Measurements from ENCODE around the gene IL37.
"Not testable (repeated sequence)": the region's sequence is repeated elsewhere in the genome, so short reads cannot be mapped to it uniquely, and the experiment has no call there.

The IL37 gene

DNA sequence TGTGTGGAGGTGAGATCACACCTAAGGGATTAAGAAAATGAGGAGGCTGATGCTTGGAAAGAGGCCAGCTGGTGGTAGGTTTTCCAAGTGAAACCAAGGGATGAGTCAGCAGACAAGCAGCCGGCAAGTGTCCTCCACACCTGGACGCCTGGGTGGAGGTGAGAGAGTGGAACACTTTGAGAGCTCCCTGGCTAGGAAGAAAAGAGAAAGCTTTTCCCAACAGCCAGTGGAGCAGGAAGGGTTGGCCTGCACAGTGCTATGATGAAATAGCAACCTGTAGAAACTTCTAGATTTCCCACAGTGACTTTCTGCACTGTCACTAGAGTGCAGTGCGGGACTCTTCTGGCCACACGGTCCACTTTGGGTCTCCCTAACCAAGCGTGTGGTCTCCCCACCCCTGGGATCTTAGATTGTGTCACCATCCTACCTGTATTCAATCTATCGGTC lies 19.6 kb upstream of the IL37 start:
- no peak for DNase-seq

DNA sequence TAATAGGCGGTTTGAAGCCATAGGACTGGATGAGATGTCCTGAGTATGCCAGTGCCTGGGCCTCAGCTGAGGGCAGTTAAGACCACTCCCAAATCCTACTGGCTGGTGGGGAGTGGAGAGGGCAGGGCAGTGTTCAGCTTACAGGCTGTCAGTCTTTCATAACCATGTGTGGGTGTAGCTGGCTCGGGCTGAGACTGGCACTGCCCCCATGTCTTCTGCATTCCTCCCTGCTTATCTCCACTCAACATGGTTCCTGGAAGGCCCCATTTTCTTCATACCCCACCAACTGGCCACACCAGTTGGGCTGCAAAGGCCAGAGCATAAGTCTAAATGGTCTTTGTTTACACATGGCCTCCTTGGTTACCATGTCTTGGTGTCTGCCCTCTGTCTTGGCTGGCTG lies 17.2 kb upstream of the IL37 start:
- DNase-seq = no peak

DNA sequence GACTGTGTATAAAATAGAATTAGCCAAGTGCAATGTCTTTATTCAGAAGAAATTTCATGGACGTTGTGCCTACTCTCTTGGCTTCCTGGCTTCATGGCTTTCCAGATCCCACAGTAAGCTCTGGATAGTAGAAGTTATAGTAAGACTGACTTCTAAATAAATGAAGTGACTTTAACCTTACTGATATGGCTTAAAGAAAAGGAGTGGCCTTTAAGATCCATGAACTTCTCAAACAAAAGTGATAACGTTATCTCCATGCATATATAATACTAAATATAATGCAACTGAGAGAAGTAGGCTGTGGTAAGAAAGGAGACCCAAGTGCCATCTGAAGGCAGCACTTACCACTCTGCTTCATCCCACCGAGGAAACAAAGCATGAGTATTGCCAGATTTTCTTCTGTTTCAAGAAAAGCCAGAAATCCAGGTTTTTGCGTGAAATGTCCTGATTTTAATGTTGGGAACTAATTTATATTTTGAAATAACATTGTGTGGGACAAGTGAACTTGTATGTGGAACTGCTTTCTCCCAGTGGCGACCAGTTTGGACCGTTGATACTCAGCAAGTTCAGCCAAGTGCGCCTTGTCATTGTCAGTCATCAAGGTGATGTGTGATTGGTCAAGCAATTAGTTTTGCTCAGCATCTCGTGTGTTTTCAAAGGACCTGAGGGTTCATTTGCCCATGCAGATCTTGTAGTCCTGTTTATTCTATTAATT lies 13.9 kb upstream of the IL37 start:
- DNase-seq = no peak

DNA sequence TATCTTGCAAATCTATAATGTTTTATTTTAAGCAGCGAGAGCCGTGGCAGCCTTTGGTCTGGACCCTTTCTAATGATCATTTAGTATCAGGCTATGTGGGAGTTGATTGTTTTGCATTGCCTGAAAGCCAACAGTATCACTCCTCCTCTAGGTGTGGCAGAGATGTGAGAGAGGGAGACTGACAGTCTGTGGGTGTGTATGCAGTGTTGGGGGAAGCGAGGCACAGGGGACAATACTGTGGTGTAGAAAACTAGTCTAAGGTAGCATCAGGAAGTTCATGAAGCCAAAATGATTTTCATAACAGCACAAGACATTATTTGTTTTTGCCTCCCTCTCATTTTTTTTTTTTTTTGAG lies 13.4 kb upstream of the IL37 start:
- DNase-seq = no peak

DNA sequence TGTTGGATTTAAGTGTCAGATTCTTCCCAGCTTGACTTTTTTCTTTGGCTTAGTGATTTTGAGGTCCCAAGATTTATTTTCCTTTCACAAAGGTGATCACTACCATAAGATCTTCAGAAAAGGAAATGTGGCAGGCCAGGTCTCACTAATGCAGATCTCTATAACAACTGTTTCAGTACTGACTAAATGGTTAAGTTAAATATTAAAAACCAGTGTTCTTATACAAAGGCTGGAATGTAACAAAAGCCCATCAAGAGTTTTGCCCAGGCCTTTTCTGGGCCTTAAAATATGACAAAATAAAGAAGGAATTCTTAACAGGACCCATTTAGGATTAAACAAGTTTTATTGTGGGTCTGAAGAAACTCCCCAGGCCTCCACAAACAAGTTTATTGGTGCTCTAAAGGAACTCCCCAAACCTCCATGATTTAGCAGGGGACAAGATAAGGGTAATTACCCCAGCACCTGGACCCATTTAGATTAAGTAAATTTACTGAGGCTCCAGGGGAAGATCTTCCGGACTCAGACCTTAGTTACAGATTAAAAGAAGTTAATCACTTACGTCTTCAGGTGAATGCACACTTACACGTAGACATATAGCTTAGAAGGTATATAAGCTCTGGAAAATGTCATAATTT lies 9.4 kb upstream of the IL37 start:
- DNase-seq = not testable (repeated sequence)

DNA sequence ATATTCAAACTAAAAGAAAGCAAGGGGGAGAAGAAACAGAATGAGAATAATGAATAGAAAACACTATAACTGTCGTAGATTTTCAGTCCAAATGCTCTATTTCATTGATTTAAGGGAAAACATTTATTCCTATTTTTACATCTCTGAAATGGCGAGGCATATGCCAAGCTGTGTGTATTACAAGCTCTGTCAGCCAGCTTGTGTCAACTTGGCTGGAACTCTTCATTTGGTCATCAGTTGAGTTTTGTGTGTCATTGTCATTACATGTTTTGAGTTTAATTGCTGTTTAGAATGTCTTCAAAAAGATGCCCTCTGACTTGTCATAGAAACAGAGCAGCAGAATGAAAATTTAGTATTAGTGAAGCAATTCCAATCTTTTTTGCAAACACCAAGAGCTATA lies 8.1 kb upstream of the IL37 start:
- no peak for DNase-seq

DNA sequence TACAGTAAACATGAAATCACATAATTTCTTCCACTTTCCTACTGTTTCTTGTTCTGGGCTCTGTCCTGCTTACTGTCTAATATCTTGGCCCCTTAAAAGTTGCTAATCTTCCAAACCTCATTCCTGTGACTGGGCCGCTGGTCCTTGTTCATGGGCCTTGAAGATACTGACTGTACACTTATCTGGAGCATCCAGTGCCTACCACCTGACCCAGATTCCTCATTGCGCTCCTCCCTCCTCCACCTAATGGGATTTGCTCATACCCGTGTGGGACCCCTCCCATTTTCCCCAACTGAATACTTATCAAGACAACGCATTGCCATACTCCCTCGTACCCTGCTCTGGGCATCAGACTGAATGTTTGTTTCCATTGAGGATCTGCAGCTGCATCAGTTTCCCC lies 6.1 kb upstream of the IL37 start:
- no peak for DNase-seq

DNA sequence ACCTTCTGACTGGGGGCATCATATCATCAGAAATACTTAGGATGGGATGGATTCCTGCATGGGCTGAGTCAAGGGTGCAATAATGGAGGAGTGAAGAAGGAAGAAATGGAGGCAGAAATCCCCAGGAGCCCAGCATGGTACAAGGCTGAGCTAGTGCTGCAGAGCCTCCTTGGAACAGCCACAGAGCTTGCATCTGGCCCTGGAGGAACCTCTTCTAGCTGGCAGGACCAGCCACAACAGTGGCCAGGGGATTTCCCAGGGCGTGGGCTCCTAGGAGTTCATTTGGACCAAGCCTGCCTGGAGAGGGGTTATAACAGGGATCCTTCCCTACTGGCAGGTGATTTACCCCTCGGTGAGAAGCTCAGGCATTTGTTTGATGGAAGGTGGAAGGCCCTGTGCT lies 4.7 kb upstream of the IL37 start:
- no peak for DNase-seq

DNA sequence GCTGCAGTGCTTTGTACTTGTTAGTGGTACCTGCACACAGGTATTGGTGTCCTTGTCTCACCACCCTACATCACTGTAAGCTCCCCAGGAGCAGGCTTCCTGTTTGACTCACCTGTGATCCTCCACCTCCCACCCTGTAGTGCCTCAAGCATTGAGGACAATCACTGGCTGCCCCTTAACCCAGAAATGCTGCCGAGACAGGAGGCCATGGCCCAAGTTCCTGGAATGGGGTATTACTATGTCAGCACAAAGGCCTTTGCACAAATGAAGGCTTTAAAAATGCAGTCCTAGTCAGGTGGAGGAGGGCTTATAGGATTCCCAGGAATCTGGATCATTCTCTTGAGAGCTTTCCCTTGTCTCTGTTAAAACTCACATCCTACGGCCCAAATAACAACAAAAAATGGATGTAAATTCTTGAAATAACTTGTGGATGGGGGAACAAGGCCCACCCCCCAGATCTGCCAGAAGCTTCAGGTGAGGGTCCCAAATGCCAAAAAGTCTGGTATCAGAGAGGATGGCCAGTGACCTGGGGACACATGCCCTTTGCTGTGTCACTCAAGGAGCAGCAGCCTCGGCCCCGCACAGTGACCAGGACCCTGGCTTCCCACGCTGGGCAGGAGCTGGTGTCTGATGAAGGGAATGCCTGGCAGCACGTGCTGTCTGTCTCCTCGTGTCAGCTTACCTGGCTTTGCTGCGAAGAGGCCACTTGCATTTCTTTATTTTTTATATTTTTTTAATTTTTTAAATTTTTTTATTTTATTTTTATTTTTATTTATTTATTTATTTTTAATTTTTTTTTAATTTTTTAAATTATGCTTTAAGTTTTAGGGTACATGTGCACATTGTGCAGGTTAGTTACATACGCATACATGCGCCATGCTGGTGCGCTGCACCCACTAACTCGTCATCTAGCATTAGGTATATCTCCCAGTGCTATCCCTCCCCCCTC lies 3.7 kb upstream of the IL37 start:
- no peak for DNase-seq

DNA sequence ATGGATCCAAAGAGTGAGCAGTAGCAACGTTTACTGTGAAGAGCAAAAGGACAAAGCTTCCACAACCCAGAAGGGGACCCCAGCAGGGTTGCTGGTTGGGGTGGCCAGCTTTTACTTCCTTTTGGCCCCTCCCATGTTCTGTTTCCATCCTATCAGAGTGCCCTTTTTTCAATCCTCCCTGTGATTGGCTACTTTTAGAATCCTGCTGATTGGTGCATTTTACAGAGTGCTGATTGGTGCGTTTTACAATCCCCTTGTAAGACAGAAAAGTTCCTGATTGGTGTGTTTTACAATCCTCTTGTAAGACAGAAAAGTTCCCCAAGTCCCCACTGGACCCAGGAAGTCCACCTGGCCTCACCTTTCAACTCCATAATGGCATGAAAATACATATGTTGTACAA lies 2.4 kb upstream of the IL37 start:
- not testable (repeated sequence) for DNase-seq

DNA sequence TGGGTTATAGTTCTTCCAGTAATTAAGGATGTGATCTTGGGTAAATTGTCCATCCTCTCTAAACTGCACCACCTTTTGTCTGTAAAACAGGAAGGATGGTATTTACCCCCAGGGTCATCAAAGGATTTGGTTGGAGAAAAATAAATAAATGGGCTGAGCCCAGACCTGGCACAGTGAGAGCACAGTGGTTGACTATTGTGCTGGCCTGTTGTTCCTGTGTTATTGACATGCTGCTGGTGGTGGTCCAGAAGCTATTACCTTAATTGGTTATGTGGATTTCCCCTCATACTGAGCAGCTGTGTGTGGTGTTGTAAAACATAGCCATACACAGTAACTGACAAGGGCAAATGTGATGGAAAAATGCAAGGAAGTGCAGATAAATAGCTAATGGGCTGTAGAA lies 746 bp upstream of the IL37 start:
- no peak for DNase-seq

DNA sequence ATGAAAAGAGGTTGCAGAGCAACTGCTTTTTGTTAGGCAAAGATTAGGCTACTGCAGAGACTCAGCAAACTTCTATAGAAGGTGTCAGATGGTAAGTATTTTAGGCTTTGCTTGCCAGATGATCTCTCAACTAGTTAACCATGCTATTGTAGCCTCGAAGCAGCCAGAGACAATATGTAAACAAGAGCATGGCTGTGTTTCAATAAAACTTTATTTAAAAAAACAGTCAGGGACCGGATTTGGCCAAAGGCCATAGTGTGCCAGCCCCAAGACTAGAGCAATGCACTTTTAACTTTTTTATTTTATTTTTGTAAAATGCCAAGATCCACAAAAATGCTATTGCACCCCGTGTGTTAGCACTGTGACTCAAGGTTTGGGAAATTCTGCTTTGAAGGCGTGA lies 1.4 kb downstream of the IL37 start:
- DNase-seq = no peak

DNA sequence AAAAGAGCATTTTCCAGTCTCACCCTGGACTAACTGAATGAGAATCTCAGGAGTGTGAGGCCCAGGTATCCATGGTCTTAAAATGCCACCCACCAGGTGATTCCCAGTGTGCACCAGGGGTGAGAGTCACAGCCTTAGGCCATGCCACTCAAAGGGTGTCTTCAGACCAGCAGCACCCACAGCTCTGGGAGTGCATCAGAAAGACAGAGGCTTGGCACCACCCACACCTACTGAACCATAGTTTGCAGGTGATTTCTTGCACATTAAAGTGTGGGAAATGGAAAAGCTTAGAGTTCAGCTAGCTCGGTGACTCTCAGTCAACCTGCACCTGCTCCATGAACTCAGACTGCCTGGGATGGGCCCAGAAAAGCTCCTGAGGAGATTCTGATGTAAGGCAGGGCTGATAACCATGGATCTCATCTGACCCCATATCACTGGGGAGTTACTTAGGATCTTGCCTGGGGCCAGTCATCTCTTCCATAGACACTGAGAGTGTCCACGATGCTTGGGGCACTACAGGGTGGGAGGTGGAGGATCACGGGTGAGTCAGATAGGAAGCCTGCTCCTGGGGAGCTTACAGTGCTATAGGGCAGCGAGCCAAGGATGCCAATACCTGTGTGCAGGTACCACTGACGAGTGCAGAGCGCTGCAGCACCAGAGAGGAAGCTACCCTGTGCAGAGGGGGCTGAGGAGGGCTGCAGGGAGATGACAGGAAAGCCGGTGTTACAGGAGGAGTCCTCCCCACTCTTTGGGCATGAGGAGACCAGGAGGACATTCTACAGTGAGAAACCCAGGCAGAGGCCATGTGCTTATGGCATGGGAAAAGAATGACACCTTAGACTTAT lies 4.6 kb downstream of the IL37 start:
- no peak for DNase-seq

DNA sequence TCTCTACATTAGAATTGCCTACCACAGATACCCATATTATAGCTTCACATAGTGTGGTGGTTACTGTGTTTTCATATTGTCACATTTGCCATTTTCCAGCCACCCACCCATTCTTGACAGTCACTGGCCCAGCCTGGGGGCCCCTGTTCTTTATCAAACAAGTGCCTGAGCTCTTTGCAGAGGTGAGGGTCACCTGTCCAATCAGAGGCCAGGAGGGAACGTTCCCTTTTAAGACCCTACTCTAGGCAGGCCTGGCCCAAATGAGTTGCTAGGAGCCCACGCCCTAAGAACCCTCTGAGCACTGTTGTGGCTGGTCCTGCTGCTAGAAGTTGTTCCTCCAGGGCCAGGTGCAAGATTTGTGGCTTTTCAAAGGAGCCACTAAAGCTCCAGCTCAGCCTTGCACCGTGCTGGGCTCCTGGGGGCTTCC lies 5.2 kb downstream of the IL37 start:
- DNase-seq = no peak

DNA sequence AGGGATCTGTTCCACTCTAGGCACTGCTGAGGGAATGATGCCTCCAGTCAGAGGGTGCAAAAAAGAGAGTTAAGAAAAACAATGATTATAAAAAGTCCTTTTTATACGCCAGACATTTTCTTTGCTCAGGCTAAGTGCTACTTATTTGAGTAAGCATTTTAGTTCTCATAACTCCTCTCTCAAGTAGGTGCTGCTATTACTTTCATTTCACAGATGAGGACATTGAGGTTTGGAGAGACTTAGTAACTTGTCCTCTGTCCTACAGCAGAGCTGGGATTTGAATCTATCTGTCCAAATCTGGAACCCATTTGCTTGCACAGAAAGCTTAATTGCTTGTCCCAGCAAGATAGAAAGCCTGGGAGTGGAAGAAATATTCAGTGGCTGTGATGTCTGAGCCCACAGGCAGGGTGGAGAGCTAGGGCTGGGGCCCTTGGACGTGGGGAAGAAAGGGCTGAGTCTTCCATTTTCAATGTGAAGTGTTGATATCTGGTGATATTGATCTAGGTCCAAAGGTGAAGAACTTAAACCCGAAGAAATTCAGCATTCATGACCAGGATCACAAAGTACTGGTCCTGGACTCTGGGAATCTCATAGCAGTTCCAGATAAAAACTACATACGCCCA lies 5.8 kb downstream of the IL37 start:
- DNase-seq = no peak

DNA sequence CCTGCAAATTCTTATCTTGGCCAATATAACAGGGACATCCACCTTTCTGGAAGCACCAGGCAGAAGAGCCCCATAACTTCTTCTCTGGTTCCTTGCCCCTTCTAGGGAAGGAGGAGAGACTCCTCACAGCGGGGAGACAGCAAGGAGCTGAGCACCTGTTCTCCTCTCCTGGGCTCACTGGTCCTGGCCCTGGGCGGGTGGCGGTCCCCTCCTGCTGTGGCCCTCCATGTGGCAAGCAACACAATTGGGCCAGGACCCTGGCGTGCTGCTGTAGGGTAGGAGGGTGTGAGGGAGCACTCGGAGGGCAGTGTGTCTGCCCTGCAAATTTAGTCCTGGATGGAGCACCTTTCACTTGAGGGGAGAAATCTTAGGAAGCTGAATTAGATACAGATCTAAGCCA lies 6.9 kb downstream of the IL37 start:
- DNase-seq = no peak

DNA sequence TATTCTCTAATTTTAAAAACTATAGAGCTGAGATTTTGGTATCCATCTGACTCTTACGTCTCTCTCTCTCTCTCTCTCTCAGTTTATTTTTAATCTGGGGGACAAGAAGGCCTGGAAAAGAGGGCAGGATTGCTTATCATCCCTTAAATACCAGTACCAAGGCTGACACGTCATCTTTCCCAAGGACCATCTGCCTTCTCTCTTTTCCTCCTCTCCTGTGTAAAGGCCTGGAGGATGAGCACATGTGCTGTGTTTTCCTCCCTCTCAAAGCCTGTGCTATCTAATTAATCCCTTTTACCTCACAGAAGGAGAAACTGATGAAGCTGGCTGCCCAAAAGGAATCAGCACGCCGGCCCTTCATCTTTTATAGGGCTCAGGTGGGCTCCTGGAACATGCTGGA lies 7.3 kb downstream of the IL37 start:
- DNase-seq = no peak

DNA sequence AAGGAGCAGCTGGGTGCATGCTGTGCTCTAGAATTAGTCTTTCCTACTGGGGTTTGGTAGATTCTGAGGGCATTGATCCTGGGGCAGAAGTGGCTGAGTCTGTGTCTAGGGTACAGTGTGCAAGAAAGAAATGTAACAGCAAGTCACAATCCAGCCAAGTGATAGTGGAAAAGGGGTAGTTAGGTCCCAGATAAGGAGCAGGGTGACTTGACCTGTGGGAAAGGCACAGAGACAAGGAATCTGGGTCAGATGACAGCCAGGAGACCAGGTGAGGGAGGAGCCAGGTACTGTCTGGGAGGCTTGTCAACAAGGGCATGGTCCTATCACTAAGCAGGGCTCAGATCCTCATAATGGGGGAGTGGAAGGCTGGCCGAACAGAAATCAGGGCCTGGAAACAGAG lies 8.1 kb downstream of the IL37 start:
- no peak for DNase-seq

DNA sequence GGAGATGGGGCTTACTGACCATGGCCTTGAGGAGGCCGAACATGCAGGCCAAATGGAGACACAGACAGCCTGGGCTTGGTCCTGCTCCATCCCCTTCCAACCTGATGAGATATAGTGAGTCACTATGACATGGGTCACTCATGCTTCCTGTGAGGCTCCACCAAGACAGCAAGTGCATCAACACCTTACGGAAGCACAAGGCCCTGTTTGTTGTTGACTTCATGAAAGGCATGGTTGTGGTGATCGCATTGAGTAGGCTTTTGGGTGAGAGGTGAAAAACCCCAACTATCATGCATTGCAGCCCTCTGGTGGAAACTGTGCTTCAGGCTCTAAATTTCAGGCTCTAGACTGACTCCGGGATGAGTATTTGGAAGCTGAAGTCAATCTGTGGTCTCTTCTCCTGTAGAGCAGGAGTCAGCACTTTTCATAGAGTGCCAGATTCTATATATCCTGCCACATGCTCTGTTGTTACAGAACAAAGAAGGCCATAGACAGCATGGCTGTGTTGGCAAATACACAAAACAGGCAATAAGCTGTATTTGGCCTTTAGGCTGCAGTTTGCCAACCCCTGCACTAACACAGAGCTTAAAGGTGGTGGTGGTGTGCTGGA lies 10.1 kb downstream of the IL37 start:
- no peak for DNase-seq

DNA sequence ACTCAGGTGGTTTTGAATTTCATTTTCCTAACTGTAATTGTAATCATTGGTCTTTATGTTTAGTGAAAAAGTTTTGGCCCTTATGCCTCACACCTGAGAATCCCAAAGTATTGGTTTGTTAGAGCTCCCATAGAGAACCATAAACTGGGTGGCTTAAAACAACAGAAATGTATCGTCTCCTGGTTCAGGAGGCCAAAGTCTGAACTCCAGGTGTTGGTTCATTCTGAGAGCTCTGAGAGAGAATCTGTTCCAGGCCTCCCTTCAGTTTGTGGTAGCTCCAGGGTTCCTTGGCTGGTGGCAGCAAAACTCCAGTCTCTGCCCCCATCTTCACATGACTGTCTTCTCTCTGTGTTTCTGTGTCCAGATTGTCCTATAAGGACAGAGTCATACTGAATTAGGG lies 11.0 kb downstream of the IL37 start:
- DNase-seq = no peak

DNA sequence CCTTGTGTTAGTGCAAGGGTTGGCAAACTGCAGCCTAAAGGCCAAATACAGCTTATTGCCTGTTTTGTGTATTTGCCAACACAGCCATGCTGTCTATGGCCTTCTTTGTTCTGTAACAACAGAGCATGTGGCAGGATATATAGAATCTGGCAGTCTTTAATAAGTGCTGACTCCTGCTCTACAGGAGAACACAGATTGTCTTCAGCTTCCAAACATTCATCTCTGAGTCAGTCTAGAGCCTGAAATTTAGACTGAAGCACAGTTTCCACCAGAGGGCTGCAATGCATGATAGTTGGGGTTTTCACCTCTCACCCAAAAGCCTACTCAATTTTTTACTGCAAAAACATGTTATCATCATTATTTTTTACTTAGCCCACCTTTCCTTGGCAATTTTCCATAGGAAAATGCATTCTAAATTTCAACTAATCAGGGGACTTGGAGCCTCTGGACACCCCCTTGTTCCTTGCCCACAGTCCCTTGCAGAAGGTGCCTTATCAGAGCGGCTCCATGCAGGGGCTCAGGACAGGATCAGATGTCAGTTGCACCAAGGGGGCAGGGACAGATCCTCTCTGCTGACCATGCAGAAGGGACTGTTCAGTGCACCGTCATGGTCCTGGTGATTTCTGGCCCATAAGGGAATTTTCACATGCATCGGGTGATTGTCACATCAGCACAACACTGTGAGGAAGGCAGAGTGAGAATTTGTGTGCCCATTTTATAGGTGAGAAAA lies 12.4 kb downstream of the IL37 start:
- no peak for DNase-seq
